HL-60 (cell line): ENCODE data around the gene SLC30A1.

Experiments used
- GABPA ChIP-seq: IDR thresholded peaks from 2 replicates; pipeline ENCODE4 v1.6.1; 2012; ENCODE audit warnings: low read depth
- POLR2AphosphoS5 ChIP-seq: IDR thresholded peaks from 2 replicates; pipeline ENCODE4 v1.6.1; 2012; ENCODE audit warnings: low read depth
- TF ChIP-seq, protein P1 (sequence below): IDR thresholded peaks from one replicate; pipeline ENCODE4 v1.5.1; 2011; ENCODE audit warnings: low read length, control low read depth, inconsistent platforms; ENCODE audit not compliant: insufficient read depth
- TF ChIP-seq, protein P2 (sequence below): IDR thresholded peaks from 2 replicates; pipeline ENCODE4 v1.6.1; 2012; ENCODE audit warnings: low read depth; ENCODE audit not compliant: insufficient replicate concordance

DNA sequence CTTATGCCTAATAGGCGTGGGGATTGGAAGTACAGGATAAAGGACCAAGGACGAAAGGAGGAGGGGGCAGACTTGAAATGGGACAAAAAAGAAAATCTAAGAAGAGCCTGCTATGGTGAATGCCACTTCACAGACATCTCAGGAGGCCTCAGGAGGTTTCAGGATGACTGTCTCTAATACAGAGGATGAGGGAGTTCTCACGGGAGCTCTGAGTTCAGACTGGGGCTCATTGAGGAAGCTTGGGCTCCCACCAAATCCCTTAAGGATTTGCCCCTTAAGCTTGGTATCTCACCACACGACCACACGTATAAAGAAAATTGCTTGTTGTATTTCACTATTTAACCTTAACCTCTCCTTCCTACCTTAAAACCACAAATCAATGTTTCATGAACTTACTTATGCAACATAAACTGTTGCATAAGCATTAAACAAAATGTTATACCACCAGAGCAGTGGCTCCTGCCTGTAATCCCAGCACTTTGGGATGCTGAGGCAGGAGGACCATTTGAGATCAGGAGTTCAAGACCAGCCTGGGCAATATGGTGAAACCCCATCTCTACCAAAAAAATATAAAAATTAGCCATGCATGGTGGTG is 12.4 kb downstream of the SLC30A1 start:
- TF ChIP-seq, protein P1, sequence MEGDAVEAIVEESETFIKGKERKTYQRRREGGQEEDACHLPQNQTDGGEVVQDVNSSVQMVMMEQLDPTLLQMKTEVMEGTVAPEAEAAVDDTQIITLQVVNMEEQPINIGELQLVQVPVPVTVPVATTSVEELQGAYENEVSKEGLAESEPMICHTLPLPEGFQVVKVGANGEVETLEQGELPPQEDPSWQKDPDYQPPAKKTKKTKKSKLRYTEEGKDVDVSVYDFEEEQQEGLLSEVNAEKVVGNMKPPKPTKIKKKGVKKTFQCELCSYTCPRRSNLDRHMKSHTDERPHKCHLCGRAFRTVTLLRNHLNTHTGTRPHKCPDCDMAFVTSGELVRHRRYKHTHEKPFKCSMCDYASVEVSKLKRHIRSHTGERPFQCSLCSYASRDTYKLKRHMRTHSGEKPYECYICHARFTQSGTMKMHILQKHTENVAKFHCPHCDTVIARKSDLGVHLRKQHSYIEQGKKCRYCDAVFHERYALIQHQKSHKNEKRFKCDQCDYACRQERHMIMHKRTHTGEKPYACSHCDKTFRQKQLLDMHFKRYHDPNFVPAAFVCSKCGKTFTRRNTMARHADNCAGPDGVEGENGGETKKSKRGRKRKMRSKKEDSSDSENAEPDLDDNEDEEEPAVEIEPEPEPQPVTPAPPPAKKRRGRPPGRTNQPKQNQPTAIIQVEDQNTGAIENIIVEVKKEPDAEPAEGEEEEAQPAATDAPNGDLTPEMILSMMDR: no peak
- TF ChIP-seq GABPA (no peak), POLR2AphosphoS5 (no peak)
- TF ChIP-seq, protein P2, sequence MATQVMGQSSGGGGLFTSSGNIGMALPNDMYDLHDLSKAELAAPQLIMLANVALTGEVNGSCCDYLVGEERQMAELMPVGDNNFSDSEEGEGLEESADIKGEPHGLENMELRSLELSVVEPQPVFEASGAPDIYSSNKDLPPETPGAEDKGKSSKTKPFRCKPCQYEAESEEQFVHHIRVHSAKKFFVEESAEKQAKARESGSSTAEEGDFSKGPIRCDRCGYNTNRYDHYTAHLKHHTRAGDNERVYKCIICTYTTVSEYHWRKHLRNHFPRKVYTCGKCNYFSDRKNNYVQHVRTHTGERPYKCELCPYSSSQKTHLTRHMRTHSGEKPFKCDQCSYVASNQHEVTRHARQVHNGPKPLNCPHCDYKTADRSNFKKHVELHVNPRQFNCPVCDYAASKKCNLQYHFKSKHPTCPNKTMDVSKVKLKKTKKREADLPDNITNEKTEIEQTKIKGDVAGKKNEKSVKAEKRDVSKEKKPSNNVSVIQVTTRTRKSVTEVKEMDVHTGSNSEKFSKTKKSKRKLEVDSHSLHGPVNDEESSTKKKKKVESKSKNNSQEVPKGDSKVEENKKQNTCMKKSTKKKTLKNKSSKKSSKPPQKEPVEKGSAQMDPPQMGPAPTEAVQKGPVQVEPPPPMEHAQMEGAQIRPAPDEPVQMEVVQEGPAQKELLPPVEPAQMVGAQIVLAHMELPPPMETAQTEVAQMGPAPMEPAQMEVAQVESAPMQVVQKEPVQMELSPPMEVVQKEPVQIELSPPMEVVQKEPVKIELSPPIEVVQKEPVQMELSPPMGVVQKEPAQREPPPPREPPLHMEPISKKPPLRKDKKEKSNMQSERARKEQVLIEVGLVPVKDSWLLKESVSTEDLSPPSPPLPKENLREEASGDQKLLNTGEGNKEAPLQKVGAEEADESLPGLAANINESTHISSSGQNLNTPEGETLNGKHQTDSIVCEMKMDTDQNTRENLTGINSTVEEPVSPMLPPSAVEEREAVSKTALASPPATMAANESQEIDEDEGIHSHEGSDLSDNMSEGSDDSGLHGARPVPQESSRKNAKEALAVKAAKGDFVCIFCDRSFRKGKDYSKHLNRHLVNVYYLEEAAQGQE: no peak
